ENCODE data around the gene FER1L5. TPM values are rescaled to one million over a fixed set of nuclear protein-coding genes. Genes with fewer than 3 reads are reported as not detected.
"Not testable (repeated sequence)": the region's sequence is repeated elsewhere in the genome, so short reads cannot be mapped to it uniquely, and the experiment has no call there.

The FER1L5 gene
- total RNA-seq, 1 donor: not detected

DNA sequence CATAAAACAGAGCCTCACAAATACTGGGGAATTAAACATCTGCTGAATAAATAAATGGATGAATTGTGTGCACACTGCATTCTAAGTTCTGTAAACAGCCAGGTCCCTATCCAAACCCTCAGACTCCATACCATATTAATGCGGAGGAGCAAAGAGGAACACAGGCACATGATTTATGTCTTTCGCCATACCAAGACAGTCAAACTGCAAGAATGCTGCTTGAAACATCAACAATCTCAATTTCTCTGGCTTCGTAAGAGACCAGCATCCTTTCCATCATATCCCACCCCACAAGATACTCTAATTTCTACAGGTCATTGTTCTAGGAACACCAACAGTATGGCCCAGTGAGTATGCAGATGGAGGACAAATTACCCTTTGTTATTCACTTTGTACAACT lies 19.4 kb upstream of the FER1L5 start:
- H3K9me3 ChIP-seq (ENCODE audit: low read depth, low read length): no peaks in the 10 kb centered on the region
- no peak overlapping the region for H3K4me3 ChIP-seq (ENCODE audit: low read length)

DNA sequence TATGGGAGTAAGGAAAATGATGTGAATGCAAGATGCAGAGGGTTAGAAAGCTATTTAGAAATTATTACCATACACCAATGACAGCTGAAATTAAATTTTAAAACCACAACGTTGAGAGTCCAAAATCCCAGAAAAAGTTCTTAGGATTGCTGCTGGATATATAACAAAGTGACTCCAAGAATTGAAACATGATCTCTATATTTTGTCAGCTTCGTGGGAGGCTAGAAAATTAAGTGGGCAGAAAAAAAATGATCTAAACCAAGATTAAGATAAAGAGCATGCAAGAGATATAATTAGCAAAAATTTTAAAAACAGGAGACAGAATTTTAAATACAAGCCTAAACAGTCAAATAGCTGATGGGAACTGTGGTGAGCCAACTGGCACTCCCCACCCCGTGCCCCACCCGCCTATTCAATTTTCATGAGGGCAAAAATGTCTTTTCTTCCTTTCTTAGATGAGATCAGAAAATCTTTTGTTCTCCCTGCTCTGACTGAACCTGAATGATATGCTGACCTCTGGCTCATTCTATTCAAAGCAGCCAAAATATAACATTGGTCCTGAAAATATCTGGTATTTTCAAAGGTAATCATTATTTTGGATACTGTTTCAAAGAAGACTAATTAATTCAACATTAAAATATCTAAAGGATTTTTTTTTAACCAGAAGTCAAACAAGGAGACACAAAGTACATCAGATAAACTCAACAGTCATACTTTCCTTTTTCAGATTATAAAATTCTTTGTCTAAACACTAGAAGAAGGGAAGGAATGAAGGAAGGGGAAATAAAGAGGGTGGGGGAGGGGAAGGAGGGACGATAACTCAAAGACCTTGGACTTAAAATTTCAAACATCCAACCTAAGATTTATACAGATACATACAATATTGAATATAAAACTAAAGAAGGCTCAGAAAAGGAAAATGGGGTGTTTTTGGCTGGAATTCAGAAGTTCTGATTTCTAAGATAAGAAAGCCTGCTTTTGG lies 16.7 kb upstream of the FER1L5 start:
- Histone ChIP-seq H3K4me1 (ENCODE audit: insufficient read depth, low read length) (peaks cover 18% of the 10 kb centered on the region), H3K9me3 (ENCODE audit: low read depth, low read length) (no peaks in the 10 kb centered on the region), H3K4me3 (ENCODE audit: low read length) (no peak overlapping the region), H3K27me3 (ENCODE audit: insufficient read depth, low read length) (no peaks in the 10 kb centered on the region)

More for the DNA sequence above, 19.4 kb upstream of the FER1L5 start:
- Histone ChIP-seq H3K4me1 (ENCODE audit: insufficient read depth, low read length) (peaks cover 31% of the 10 kb centered on the region), H3K27me3 (ENCODE audit: insufficient read depth, low read length) (no peaks in the 10 kb centered on the region)

DNA sequence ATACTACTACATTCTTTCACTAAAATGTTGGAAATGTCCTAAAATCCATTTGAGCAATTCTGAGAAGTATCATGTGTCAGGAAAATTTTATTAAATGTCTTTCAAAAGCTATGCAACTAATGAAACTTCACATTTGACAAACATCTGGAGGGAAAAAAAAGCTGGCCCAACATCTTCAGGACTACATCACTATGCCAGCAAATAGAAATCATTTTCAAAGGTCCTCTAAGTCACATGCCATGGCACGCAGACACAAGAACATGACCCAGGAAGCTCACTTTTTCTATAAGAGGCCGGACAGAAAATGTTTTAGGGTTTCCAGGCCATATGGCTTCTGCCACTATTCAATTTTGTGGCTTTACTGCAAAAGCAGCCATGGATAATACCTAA lies 16.0 kb upstream of the FER1L5 start:
- no peaks in the 10 kb centered on the region for H3K9me3 ChIP-seq (ENCODE audit: low read depth, low read length)
- H3K27me3 ChIP-seq (ENCODE audit: insufficient read depth, low read length): no peaks in the 10 kb centered on the region
- H3K4me1 ChIP-seq (ENCODE audit: insufficient read depth, low read length): peaks cover 18% of the 10 kb centered on the region

GRCh38 chr2:96631804-96632435 lies 10.6 kb upstream of the FER1L5 start:
- H3K4me1 ChIP-seq (ENCODE audit: insufficient read depth, low read length): peaks cover 11% of the 10 kb centered on the region
- H3K9me3 ChIP-seq (ENCODE audit: low read depth, low read length): no peaks in the 10 kb centered on the region
- no peaks in the 10 kb centered on the region for H3K27me3 ChIP-seq (ENCODE audit: insufficient read depth, low read length)
- no peak overlapping the region for H3K4me3 ChIP-seq (ENCODE audit: low read length)

More for the DNA sequence above, 16.0 kb upstream of the FER1L5 start:
- H3K4me3 ChIP-seq (ENCODE audit: low read length): no peak overlapping the region

DNA sequence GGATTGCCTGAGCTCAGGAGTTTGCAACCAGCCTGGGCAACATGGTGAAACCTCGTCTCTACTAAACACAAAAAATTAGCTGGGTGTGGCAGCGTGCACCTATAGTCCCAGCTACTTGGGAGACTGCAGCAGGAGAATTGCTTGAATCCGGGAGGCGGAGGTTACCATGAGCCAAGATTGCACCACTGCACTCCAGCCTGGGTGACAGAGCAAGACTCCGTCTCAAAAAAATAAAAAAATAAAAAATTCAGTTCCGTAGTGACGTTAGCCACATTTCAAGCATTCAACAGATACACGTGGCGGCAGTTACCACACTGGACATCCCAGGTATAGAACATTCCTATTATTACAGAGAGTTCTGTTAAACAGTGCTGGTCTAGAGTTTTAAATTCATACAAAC lies 8.9 kb upstream of the FER1L5 start:
- H3K27me3 ChIP-seq (ENCODE audit: insufficient read depth, low read length): no peaks in the 10 kb centered on the region
- H3K4me3 ChIP-seq (ENCODE audit: low read length): no peak overlapping the region
- H3K4me1 ChIP-seq (ENCODE audit: insufficient read depth, low read length): peaks cover 20% of the 10 kb centered on the region
- no peaks in the 10 kb centered on the region for H3K9me3 ChIP-seq (ENCODE audit: low read depth, low read length)

- Histone ChIP-seq H3K4me3 (ENCODE audit: low read length) (peak overlapping the region; percentile 57), H3K4me1 (ENCODE audit: insufficient read depth, low read length) (peaks cover 22% of the 10 kb centered on the region)
These were observed 5.9 kb upstream of the FER1L5 start for GRCh38 chr2:96636551-96637171.

DNA sequence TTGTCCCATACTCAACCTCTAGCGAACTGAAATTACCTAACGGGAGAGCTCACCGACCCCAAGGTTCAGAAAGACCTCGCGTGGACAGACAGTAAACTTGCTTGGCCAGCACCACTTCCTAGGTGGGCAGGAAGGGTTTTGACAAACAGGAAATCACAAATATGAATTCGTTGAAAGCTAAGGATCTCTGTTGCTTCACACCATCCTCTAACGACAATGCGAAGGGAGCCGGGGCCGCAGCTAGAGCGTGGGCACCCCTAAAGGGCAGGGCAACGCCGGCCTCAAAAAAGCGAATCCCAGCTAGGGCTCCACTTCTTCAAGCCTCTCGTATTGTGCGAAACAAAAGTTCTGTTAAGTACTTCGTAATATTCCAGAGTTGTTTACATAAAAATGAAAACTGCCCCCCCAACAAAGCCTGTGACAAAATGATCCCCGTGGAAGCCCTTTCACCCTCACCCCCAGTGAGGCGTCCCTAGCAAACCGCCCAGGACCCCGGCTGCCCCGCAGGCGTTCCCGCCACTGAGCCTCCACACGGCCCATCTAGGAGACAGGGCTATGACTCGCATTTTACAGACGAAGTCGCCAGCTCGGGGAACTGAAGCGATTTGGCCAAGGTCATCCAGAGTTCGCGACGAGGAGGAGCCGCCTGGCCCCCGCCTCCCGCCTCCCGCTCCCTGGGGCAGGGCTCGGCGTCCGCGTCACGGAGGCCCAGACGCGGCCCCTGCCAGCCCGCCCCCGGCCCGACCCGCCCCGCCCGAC lies 5.0 kb upstream of the FER1L5 start:
- Histone ChIP-seq H3K27me3 (ENCODE audit: insufficient read depth, low read length) (no peaks in the 10 kb centered on the region), H3K4me1 (ENCODE audit: insufficient read depth, low read length) (peaks cover 22% of the 10 kb centered on the region), H3K9me3 (ENCODE audit: low read depth, low read length) (no peaks in the 10 kb centered on the region), H3K4me3 (ENCODE audit: low read length) (peak overlapping the region; percentile 57)

More at GRCh38 chr2:96636551-96637171, 5.9 kb upstream of the FER1L5 start:
- H3K27me3 ChIP-seq (ENCODE audit: insufficient read depth, low read length): no peaks in the 10 kb centered on the region
- H3K9me3 ChIP-seq (ENCODE audit: low read depth, low read length): no peaks in the 10 kb centered on the region

DNA sequence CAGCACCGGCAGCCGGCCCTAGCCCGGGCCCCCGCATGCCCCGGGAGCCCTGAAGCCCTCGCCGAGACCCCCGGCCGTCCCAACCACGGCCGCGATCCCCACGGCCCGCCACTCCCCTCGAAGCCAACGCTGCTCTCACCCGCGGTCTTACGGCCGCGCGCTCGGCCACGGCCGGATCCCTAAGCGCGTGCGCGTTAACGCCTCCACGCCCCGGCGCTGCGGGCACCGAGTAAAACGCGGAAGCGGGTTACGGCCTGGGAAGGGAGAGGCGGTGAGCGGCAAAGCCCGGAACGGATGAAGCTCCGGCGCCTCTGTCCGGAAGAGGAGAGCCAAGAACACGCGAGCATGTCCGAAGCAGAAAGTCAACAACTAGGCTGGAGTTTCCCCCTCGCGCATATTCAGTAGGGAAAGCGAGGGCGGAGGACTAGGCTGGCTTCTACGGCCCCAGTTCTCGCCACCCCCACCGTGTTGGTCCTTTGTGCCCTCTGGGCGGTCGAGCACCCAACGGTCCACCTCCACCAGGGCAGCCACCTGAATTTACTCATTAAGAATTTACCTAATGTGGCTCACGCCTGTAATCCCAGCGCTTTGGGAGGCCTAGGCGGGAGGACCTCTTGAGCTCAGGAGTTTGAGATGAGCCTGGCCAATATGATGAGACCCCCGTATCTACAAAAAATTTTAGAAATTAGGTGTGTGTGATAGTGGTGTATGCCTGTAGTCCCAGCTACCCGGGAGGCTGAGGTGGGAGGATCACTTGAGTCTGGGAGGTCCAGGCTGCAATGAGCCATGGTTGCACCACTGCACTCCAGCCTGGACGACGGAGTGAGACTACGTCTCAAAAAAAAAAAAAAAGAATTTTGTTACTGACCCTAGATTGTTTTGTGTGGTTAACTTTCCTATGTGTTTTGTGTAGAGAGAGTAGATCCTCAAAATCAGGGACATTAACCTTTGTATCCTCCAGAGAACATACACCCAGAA lies 4.1 kb upstream of the FER1L5 start, which contains the start of gene KANSL3:
KANSL3 (minus strand) TSS at position 169 of the 978 bp plus-strand sequence. CDS start 1,177 bp downstream, outside the sequence.
- H3K27me3 ChIP-seq (ENCODE audit: insufficient read depth, low read length): no peaks in the 10 kb centered on the region
- H3K9me3 ChIP-seq (ENCODE audit: low read depth, low read length): no peaks in the 10 kb centered on the region
- peak within 1 kb of the TSS; percentile 57 for H3K4me3 ChIP-seq (ENCODE audit: low read length)
- H3K4me1 ChIP-seq (ENCODE audit: insufficient read depth, low read length): peaks cover 22% of the 10 kb centered on the region

DNA sequence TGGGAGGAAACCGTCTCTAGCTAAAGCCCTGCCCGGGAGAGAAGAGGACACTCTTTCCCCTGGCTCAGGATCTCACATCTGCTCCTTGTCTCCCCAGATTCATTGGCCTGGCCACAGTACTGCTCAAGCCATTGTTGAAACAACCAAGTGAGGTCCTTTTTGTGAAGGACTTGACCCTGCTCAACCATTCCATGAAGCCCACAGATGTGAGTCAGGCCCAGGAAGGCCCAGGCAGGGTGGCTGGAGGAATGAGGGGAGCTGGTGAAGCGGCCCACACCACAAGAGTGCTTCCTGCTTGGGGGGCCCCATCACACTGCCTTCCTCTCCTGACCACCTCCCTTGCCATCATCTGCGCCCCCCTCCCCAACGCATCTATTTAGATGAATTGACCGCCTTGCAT lies 5.1 kb downstream of the FER1L5 start:
- H3K9me3 ChIP-seq (ENCODE audit: low read depth, low read length): no peaks in the 10 kb centered on the region
- no peak overlapping the region for H3K4me3 ChIP-seq (ENCODE audit: low read length)
- no peaks in the 10 kb centered on the region for H3K27me3 ChIP-seq (ENCODE audit: insufficient read depth, low read length)
- no peaks in the 10 kb centered on the region for H3K4me1 ChIP-seq (ENCODE audit: insufficient read depth, low read length)

DNA sequence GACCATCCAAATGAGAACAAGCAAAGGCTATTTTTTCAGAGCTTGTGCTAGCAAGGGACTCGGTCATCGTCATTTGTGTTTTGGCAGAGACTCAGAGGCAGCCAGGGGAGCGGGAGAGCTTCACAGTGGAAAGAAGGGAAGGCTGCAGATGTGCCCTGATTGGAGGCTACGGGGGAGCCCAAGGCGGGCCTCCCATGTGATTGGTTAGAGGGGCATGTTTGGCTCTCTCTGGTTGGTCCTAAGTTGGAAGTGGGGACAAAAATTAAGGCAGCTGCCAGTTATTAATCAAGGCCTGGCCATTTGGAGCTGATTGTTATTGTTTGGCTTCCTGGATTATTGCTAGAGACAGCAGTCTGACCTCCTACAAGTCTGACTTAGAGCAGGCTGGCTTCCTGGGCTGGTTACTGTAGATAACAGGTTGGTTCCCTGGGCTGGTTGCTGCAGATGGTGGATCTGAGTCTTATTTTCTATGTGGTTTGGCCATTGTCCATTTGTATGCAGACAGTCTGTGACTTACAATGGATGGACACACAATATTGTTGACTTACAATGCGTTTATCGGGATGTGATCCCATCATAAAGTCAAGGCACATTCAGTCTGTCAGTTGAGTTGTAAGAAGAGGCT lies 5.9 kb downstream of the FER1L5 start:
- no peaks in the 10 kb centered on the region for H3K27me3 ChIP-seq (ENCODE audit: insufficient read depth, low read length)
- no peak overlapping the region for H3K4me3 ChIP-seq (ENCODE audit: low read length)
- H3K4me1 ChIP-seq (ENCODE audit: insufficient read depth, low read length): no peaks in the 10 kb centered on the region

DNA sequence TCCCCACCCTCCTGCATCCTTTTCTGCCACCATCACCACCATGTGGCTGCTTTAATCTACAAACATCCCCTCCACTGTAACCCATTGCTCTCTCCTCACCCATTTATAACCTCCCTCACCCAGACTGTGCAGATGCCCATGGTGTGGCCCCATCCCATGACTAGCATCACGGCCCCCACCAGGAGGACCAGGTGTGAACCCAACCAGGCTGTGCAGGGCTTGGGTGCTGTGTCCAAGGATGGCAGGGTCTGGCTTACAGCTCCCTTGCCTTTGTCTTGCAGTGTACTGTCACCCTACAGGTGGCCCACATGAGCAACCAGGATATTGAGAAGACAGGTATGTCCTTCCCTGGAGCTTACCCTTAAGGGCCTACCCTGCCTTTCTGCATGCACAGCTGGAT lies 6.8 kb downstream of the FER1L5 start:
- H3K27me3 ChIP-seq (ENCODE audit: insufficient read depth, low read length): no peaks in the 10 kb centered on the region
- H3K4me1 ChIP-seq (ENCODE audit: insufficient read depth, low read length): no peaks in the 10 kb centered on the region
- no peaks in the 10 kb centered on the region for H3K9me3 ChIP-seq (ENCODE audit: low read depth, low read length)
- H3K4me3 ChIP-seq (ENCODE audit: low read length): no peak overlapping the region

More for the DNA sequence above, 5.9 kb downstream of the FER1L5 start:
- no peaks in the 10 kb centered on the region for H3K9me3 ChIP-seq (ENCODE audit: low read depth, low read length)

DNA sequence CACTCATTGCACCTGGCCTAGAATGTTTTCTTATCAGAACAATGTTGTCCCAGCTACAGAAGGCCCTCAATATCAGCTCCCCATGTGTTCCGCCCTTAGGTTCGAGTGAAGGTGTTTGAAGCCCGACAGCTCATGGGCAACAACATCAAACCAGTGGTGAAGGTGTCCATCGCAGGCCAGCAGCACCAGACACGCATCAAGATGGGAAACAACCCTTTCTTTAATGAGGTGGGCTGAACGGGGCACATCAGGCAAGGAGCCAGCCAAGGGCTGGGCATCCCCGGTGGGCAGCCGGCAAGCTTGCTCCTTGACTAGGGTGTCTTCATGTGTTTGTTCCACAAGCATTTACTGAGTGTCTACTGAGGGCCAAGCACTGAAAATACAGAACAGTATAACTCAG lies 9.2 kb downstream of the FER1L5 start:
- peaks cover 21% of the 10 kb centered on the region for H3K4me1 ChIP-seq (ENCODE audit: insufficient read depth, low read length)
- no peaks in the 10 kb centered on the region for H3K27me3 ChIP-seq (ENCODE audit: insufficient read depth, low read length)
- H3K9me3 ChIP-seq (ENCODE audit: low read depth, low read length): no peaks in the 10 kb centered on the region
- H3K4me3 ChIP-seq (ENCODE audit: low read length): no peak overlapping the region

DNA sequence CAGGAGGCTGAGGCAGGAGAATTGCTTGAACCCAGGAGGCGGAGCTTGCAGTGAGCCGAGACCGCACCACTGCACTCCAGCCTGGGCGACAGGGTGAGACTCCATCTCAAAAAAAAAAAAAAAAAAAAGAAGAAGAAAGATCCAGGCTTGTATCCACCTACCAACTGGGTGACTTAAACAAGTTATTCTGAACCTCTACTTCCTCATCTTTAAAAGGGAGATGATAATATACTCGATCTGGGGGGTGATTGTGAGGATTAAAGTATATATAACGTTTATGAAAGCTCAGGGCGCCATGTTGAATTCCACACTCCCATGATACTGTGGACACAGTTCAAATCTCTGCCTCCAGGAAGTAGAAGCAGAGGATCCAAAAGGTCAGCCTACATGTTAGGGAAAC lies 12.2 kb downstream of the FER1L5 start:
- not testable (repeated sequence) for H3K9me3 ChIP-seq (ENCODE audit: low read depth, low read length); H3K4me3 ChIP-seq (ENCODE audit: low read length); H3K27me3 ChIP-seq (ENCODE audit: insufficient read depth, low read length)
- peaks cover 24% of the 10 kb centered on the region for H3K4me1 ChIP-seq (ENCODE audit: insufficient read depth, low read length)

Data from mononuclear cell (primary cell).